HepG2 (cell line): ENCODE measurements around the gene PARP8. TPM values are rescaled to one million over a fixed set of nuclear protein-coding genes. Genes with fewer than 3 reads are reported as not detected.

Experiments used
- ATAC-seq: fragments of 200-7000 bp; cut with Tn5 transposase; 3 replicates; pipeline ENCODE4 v1.9.1; 2020; ENCODE audit warnings: mild to moderate bottlenecking, moderate library complexity
- BruUV-seq: library from RNA; stranded (reverse); fragments of 400-500 nt; replicated peaks from 2 replicates; lab custom pipeline; 2021; lab: Mats Ljungman, UMichigan
- CTCF ChIA-PET: fragments of 300-600 bp; formaldehyde crosslinking; extraction: SDS; loops from one replicate; lab custom pipeline; 2021; ENCODE audit warnings: low total read pairs, inconsistent platforms, low intra/inter-chr PET ratio; lab: Yijun Ruan, JAX
- POLR2A ChIA-PET: fragments of 350-600 bp; sonication (Branson Sonifier 250); formaldehyde crosslinking; loops from one replicate; lab custom pipeline; 2020; ENCODE audit warnings: antibody characterized with exemption, inconsistent platforms; lab: Yijun Ruan, JAX
- DNase-seq: peaks from one replicate; pipeline ENCODE4 v3.0.0-alpha.2; 2015; ENCODE audit warnings: low spot score
- FAIRE-seq: peaks from 3 replicates; lab custom pipeline; 2011; peaks lifted over from hg19 to GRCh38; lab: Jason Lieb, UNC
- H2AFZ ChIP-seq: one replicate; pipeline ENCODE4 v1.6.1; 2011; ENCODE audit warnings: low read length, inconsistent platforms
- H3K27ac ChIP-seq: fragments of 300-600 bp; 3 replicates; pipeline ENCODE4 v1.8.0; 2011; ENCODE audit warnings: mixed run types, mild to moderate bottlenecking, mixed read lengths, low read length, inconsistent platforms; ENCODE audit not compliant: insufficient read depth; ENCODE audit errors: extremely low read length
- H3K27me3 ChIP-seq, 2 experiments: fragments of 200-600 bp in 1 of 2; 2 replicates in 1 of 2; 3 replicates in 1 of 2; pipeline versions ENCODE4 v1.6.0 to v1.8.0; 2011; ENCODE audit warnings: low read length in 2 of 2, mild to moderate bottlenecking in 2 of 2, moderate library complexity in 2 of 2, inconsistent platforms in 1 of 2; ENCODE audit not compliant: insufficient read depth in 2 of 2, control insufficient read depth in 1 of 2
- H3K36me3 ChIP-seq, 2 experiments: fragments of 200-600 bp in 1 of 2; replicated peaks in 1 of 2; 2 replicates in 1 of 2; 3 replicates in 1 of 2; pipeline versions ENCODE4 v1.5.1 to v1.8.0; 2011; ENCODE audit warnings: low read length in 2 of 2, inconsistent platforms in 1 of 2; ENCODE audit not compliant: insufficient read depth in 2 of 2, control insufficient read depth in 1 of 2
- H3K4me1 ChIP-seq: 2 replicates; pipeline ENCODE4 v1.5.1; 2012; ENCODE audit warnings: low read length, inconsistent platforms; ENCODE audit not compliant: insufficient read depth
- H3K4me2 ChIP-seq: 2 replicates; pipeline ENCODE4 v1.6.0; 2011; ENCODE audit warnings: low read depth, low read length, inconsistent platforms
- H3K4me3 ChIP-seq, 3 experiments: fragments of 200-600 bp in 1 of 3; sonication (generic), shearing (Covaris generic) in 1 of 3; replicated peaks in 1 of 3; 2 replicates each; pipeline ENCODE4 v1.5.1; 2011 to 2016; ENCODE audit warnings: low read length in 3 of 3, inconsistent platforms in 2 of 3, low read depth in 2 of 3, mild to moderate bottlenecking in 2 of 3, control low read depth in 1 of 3, mixed read lengths in 1 of 3; ENCODE audit not compliant: insufficient read depth in 1 of 3
- H3K79me2 ChIP-seq: one replicate; pipeline ENCODE4 v1.6.1; 2011; ENCODE audit warnings: low read length, inconsistent platforms; ENCODE audit not compliant: insufficient read depth
- H3K9ac ChIP-seq: 2 replicates; pipeline ENCODE4 v1.6.0; 2011; ENCODE audit warnings: mild to moderate bottlenecking, low read depth, low read length, inconsistent platforms; ENCODE audit not compliant: insufficient read depth
- H3K9me3 ChIP-seq: 2 replicates; pipeline ENCODE4 v1.5.1; 2012; ENCODE audit warnings: mild to moderate bottlenecking, low read length
- H4K20me1 ChIP-seq: 2 replicates; pipeline ENCODE4 v1.6.0; 2011; ENCODE audit warnings: inconsistent platforms, mild to moderate bottlenecking, low read length, moderate library complexity; ENCODE audit not compliant: insufficient read depth
- DMAP1 ChIP-seq: IDR thresholded peaks from 2 replicates; pipeline ENCODE4 v1.6.1; 2016
- DRAP1 ChIP-seq: IDR thresholded peaks from 2 replicates; pipeline ENCODE4 v1.6.1; 2016; ENCODE audit warnings: missing genetic modification reagents, missing compliant biosample characterization
- EZH2 ChIP-seq: conservative IDR thresholded peaks from 2 replicates; pipeline ENCODE4 v1.6.1; 2012; ENCODE audit warnings: mild to moderate bottlenecking, low read depth, low read length, moderate library complexity
- KLF15 ChIP-seq: sonication (generic); formaldehyde crosslinking; IDR thresholded peaks from 2 replicates; pipeline ENCODE4 v1.8.1; 2023; ENCODE audit warnings: borderline replicate concordance, mild to moderate bottlenecking, inconsistent platforms, missing genetic modification reagents, mixed read lengths
- MIER3 ChIP-seq: IDR thresholded peaks from 2 replicates; pipeline ENCODE4 v1.6.1; 2016; ENCODE audit warnings: missing compliant biosample characterization, borderline replicate concordance
- TCF7 ChIP-seq: sonication (generic); IDR thresholded peaks from 2 replicates; pipeline ENCODE4 v1.6.1; 2016; ENCODE audit warnings: antibody characterized with exemption, low read depth
- THAP8 ChIP-seq: sonication (generic); formaldehyde crosslinking; IDR thresholded peaks from 2 replicates; pipeline ENCODE4 v1.5.1; 2020; ENCODE audit warnings: missing genetic modification reagents, mild to moderate bottlenecking, borderline replicate concordance
- ZBTB10 ChIP-seq: sonication (generic); formaldehyde crosslinking; IDR thresholded peaks from 2 replicates; pipeline ENCODE4 v1.4.0; 2020; ENCODE audit warnings: missing genetic modification reagents, borderline replicate concordance
- ZBTB40 ChIP-seq, 2 experiments: fragments of 450-650 bp in 1 of 2; sonication (generic) in 1 of 2; formaldehyde crosslinking in 1 of 2; IDR thresholded peaks; 2 replicates each; pipeline versions ENCODE4 v1.6.1 to v1.8.0; 2016 to 2022; ENCODE audit warnings: antibody characterized with exemption in 1 of 2, mild to moderate bottlenecking in 1 of 2, missing genetic modification reagents in 1 of 2
- ZNF124 ChIP-seq: sonication (generic); formaldehyde crosslinking; IDR thresholded peaks from 2 replicates; pipeline ENCODE4 v1.4.0; 2020; ENCODE audit warnings: missing genetic modification reagents
- ZNF326 ChIP-seq: sonication (generic); formaldehyde crosslinking; IDR thresholded peaks from 2 replicates; pipeline ENCODE4 v1.4.0; 2020; ENCODE audit warnings: missing genetic modification reagents, borderline replicate concordance
- ZNF337 ChIP-seq: sonication (generic); formaldehyde crosslinking; IDR thresholded peaks from 2 replicates; pipeline ENCODE4 v1.5.1; 2020; ENCODE audit warnings: missing genetic modification reagents, low read depth, mild to moderate bottlenecking, borderline replicate concordance
- ZNF672 ChIP-seq: sonication (generic); formaldehyde crosslinking; IDR thresholded peaks from 2 replicates; pipeline ENCODE4 v1.8.1; 2022; ENCODE audit warnings: missing genetic modification reagents
- in situ Hi-C: cut with HindIII; loops from 2 replicates; pipeline ENCODE4 v1.10.0; 2017; ENCODE audit warnings: low pct_unique_long_range_greater_than_20kb; ENCODE audit not compliant: extremely low pct_ligation_motif_present
- intact Hi-C: fragments of 100-400 bp; cut with micrococcal nuclease; formaldehyde crosslinking; loops from one replicate; pipeline ENCODE4 v1.10.0; 2022; ENCODE audit not compliant: unreplicated experiment
- polyA plus RNA-seq, 8 experiments: library from polyadenylated mRNA; depleted of rRNA in 3 of 8; stranded (reverse) in 7 of 8; unstranded in 1 of 8; fragments of >200 nt; fragmentation: Illumina TruSeq in 4 of 8; extraction: Trizol in 4 of 8; gene quantifications; 2 replicates each; pipeline versions ENCODE4 v1.2.1 to v1.2.3, GENCODE V29; 2011 to 2016; ENCODE audit warnings: low read depth in 4 of 8, missing spikeins in 1 of 8, mixed read lengths in 1 of 8; ENCODE audit not compliant: insufficient read depth in 1 of 8
- total RNA-seq, 5 experiments: library from RNA; depleted of rRNA; stranded (reverse); fragments of >200 nt; fragmentation: Illumina TruSeq; extraction: Trizol; gene quantifications; 2 replicates each; pipeline ENCODE4 v1.2.3, GENCODE V29; 2016; ENCODE audit warnings: low read depth in 1 of 5

PARP8 gene
- total and polyA plus RNA-seq, 2 of the 13 experiments (the other 11 are each of a cell fraction or from before 2014, with no cell fraction given): 0.11 to 0.29 TPM

GRCh38 chr5:50724262-50724661, 57.8 kb downstream of the PARP8 start:
- Histone ChIP-seq H3K4me1 (no peaks in the 10 kb centered on the region), H4K20me1 (no peaks in the 10 kb centered on the region), H3K27me3 (no peaks in the 10 kb centered on the region; a peak in 1 of 5 replicates), H2AFZ (no peak overlapping the region), H3K9ac (no peak overlapping the region), H3K79me2 (no peaks in the 10 kb centered on the region), H3K27ac (no peak overlapping the region), H3K4me2 (no peak overlapping the region), H3K4me3 (no peak overlapping the region), H3K36me3 (no peaks in the 10 kb centered on the region), H3K9me3 (no peaks in the 10 kb centered on the region)
- no peak for FAIRE-seq
- in situ Hi-C loops: no loop called here
- DNase-seq: no peak
- ChIA-PET POLR2A (no interaction called here), CTCF (no interaction called here)
- ATAC-seq: no peak
- intact Hi-C loops: no loop called here
- BruUV-seq: no TSS peak
- TF ChIP-seq THAP8 (CRISPR knock-in tag): no peak
- TF ChIP-seq ZBTB10 (CRISPR knock-in tag): no peak
- no peak for TF ChIP-seq DMAP1
- TF ChIP-seq ZNF326: no peak
- TF ChIP-seq TCF7: no peak
- TF ChIP-seq KLF15: no peak
- no peak for TF ChIP-seq ZNF672 (CRISPR knock-in tag)
- no peak for TF ChIP-seq MIER3 (CRISPR knock-in tag)
- no peak for TF ChIP-seq ZNF124 (CRISPR knock-in tag)
- TF ChIP-seq DRAP1 (CRISPR knock-in tag): no peak
- no peak for TF ChIP-seq EZH2
- no peak for TF ChIP-seq ZNF337 (CRISPR knock-in tag)
- TF ChIP-seq ZBTB40 (IDR thresholded peaks at IDR 0.05): no peak
- TF ChIP-seq ZBTB40 (CRISPR knock-in tag; IDR thresholded peaks at IDR 0.05): no peak
